ENCODE data around the gene LRRN3.

LRRN3 gene

DNA sequence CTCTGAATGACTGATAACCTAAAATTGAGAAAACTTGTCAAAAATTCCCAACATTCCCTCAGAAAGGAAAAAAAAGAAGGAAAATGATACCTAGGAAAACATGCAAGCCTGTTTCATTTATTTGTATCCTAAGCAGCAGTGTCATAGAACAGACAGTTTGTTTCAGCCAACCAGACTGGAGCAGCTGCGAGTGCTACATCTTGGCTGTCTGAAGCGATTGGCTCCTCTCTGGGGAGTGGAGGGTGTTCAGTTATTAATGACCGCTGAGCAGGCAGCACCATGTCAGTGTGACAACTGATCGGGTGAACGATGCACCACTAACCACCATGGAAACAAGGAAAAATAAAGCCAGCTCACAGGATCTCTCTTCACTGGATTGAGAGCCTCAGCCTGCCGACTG lies at the start of gene LRRN3:
LRRN3 (plus strand) TSS at position 282 of the 400 bp plus-strand sequence. CDS start 31,646 bp downstream, outside the sequence.
- TF ChIP-seq, protein P1, sequence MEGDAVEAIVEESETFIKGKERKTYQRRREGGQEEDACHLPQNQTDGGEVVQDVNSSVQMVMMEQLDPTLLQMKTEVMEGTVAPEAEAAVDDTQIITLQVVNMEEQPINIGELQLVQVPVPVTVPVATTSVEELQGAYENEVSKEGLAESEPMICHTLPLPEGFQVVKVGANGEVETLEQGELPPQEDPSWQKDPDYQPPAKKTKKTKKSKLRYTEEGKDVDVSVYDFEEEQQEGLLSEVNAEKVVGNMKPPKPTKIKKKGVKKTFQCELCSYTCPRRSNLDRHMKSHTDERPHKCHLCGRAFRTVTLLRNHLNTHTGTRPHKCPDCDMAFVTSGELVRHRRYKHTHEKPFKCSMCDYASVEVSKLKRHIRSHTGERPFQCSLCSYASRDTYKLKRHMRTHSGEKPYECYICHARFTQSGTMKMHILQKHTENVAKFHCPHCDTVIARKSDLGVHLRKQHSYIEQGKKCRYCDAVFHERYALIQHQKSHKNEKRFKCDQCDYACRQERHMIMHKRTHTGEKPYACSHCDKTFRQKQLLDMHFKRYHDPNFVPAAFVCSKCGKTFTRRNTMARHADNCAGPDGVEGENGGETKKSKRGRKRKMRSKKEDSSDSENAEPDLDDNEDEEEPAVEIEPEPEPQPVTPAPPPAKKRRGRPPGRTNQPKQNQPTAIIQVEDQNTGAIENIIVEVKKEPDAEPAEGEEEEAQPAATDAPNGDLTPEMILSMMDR (conservative IDR thresholded peaks at IDR 0.05; ENCODE audit: low read depth, low read length): no peak
- Histone ChIP-seq H3K27me3 (ENCODE audit: insufficient read depth, low read depth) (no peaks in the 10 kb centered on the region), H3K4me1 (ENCODE audit: low read depth, poor library complexity, severe bottlenecking) (peaks cover 65% of the 10 kb centered on the region), H4K20me1 (ENCODE audit: insufficient read depth) (no peaks in the 10 kb centered on the region), H3K36me3 (ENCODE audit: insufficient read depth) (no peaks in the 10 kb centered on the region), H3K4me3 (IDR thresholded peaks at IDR 0.05; ENCODE audit: insufficient read depth, low read depth, low read length) (no peak within 1 kb of the TSS), H3K4me2 (peak within 1 kb of the TSS; percentile 72), H3K27ac (peak within 1 kb of the TSS; percentile 46; the same call in 1 of the 2 replicates), H2AFZ (ENCODE audit: low read depth) (no peak within 1 kb of the TSS), H3K79me2 (ENCODE audit: insufficient read depth, low read depth) (no peaks in the 10 kb centered on the region), H3K9ac (no peak within 1 kb of the TSS)

DNA sequence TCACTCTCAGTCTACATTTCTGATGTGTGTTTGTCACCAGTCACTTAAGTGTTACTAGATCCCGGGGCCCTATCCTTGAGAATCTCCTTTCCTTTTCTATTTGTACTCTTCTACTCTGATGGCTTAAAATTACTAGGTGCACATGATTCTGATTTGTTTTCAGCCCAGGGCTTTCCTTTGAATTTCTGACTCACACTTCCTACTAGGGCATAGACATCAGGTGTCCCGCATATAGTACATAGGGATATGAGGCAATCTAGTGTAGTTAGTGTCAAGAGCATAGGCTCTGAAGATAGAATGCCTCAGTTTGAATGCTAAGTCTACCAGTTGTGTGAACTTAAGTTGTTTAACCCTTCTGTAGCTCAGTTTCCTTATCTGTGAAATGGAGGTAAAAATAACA lies 49.4 kb upstream of the LRRN3 start:
- Histone ChIP-seq H3K36me3 (ENCODE audit: insufficient read depth) (no peaks in the 10 kb centered on the region), H3K27ac (no peak overlapping the region), H3K4me2 (no peak overlapping the region), H3K4me3 (IDR thresholded peaks at IDR 0.05; ENCODE audit: insufficient read depth, low read depth, low read length) (no peak overlapping the region), H4K20me1 (ENCODE audit: insufficient read depth) (no peaks in the 10 kb centered on the region), H3K9ac (no peak overlapping the region), H3K79me2 (ENCODE audit: insufficient read depth, low read depth) (no peaks in the 10 kb centered on the region), H3K4me1 (ENCODE audit: low read depth, poor library complexity, severe bottlenecking) (no peaks in the 10 kb centered on the region), H3K27me3 (ENCODE audit: insufficient read depth, low read depth) (no peaks in the 10 kb centered on the region), H2AFZ (ENCODE audit: low read depth) (no peak overlapping the region)
- TF ChIP-seq, protein P1 (conservative IDR thresholded peaks at IDR 0.05; ENCODE audit: low read depth, low read length): no peak

DNA sequence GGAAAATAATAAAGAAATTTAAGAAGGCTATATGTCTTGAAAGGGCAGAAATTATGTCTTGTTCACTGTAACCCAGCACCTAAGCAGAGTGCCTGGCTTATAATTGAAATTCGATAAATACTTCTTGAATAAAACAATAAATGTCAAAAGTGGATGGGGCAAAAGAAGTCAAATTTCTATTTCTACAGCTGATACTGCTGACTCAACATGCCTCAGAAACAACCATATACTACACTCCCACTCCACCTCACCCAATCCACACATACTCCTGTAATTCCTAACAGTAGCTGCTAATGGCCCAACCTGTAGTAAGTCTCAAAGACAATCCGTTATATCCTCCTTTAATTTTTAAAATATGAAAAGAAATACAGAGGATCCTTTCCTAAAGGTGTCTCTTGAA lies 48.1 kb upstream of the LRRN3 start:
- H3K4me1 ChIP-seq (ENCODE audit: low read depth, poor library complexity, severe bottlenecking): no peaks in the 10 kb centered on the region
- H3K4me3 ChIP-seq (IDR thresholded peaks at IDR 0.05; ENCODE audit: insufficient read depth, low read depth, low read length): no peak overlapping the region
- H3K79me2 ChIP-seq (ENCODE audit: insufficient read depth, low read depth): no peaks in the 10 kb centered on the region
- H3K9ac ChIP-seq: no peak overlapping the region
- no peak overlapping the region for H2AFZ ChIP-seq (ENCODE audit: low read depth)
- H3K27ac ChIP-seq: no peak overlapping the region
- TF ChIP-seq, protein P1 (conservative IDR thresholded peaks at IDR 0.05; ENCODE audit: low read depth, low read length): no peak
- no peaks in the 10 kb centered on the region for H4K20me1 ChIP-seq (ENCODE audit: insufficient read depth)
- H3K27me3 ChIP-seq (ENCODE audit: insufficient read depth, low read depth): no peaks in the 10 kb centered on the region
- H3K4me2 ChIP-seq: no peak overlapping the region
- H3K36me3 ChIP-seq (ENCODE audit: insufficient read depth): no peaks in the 10 kb centered on the region

DNA sequence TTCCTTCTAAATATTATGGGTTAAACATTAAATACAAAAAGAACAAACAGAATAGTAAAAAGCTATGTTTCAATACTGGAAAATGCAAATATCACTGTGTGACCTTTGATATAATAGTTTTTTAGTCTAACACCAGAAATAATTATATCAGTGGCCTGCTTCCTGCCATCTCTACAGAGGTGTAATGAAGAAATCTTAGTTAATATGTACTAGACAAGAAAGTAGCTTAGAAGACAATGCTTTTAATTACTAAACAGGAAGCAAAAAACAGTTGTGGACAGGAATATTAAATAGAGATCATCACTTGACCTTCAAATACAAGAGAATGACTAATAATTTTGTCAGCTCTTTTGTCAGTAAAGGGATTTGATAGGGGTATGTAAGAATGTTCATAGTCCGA lies 47.4 kb upstream of the LRRN3 start:
- no peak overlapping the region for H2AFZ ChIP-seq (ENCODE audit: low read depth)
- H3K36me3 ChIP-seq (ENCODE audit: insufficient read depth): no peaks in the 10 kb centered on the region
- no peaks in the 10 kb centered on the region for H3K79me2 ChIP-seq (ENCODE audit: insufficient read depth, low read depth)
- TF ChIP-seq, protein P1 (conservative IDR thresholded peaks at IDR 0.05; ENCODE audit: low read depth, low read length): no peak
- H3K4me3 ChIP-seq (IDR thresholded peaks at IDR 0.05; ENCODE audit: insufficient read depth, low read depth, low read length): no peak overlapping the region
- no peak overlapping the region for H3K4me2 ChIP-seq
- H4K20me1 ChIP-seq (ENCODE audit: insufficient read depth): no peaks in the 10 kb centered on the region
- no peak overlapping the region for H3K9ac ChIP-seq
- H3K4me1 ChIP-seq (ENCODE audit: low read depth, poor library complexity, severe bottlenecking): no peaks in the 10 kb centered on the region
- no peaks in the 10 kb centered on the region for H3K27me3 ChIP-seq (ENCODE audit: insufficient read depth, low read depth)
- no peak overlapping the region for H3K27ac ChIP-seq
